Astrocyte (in vitro differentiated cells and primary cell): Measurements from ENCODE around the gene SLC13A5. TPM values are rescaled to one million over a fixed set of nuclear protein-coding genes. Genes with fewer than 3 reads are reported as not detected.
"Not testable (repeated sequence)": the region's sequence is repeated elsewhere in the genome, so short reads cannot be mapped to it uniquely, and the experiment has no call there.

Source experiments
- DNase-seq: peaks from one replicate; pipeline ENCODE4 v3.0.0-alpha.2; 2010; ENCODE audit warnings: low read depth
- FAIRE-seq: peaks from 2 replicates; lab custom pipeline; 2011; peaks lifted over from hg19 to GRCh38; lab: Jason Lieb, UNC
- H2AFZ ChIP-seq: 2 replicates; pipeline ENCODE4 v1.6.0; 2012; ENCODE audit warnings: low read depth, low read length, inconsistent platforms
- H3K27ac ChIP-seq: 2 replicates; pipeline ENCODE4 v1.5.1; 2011; ENCODE audit warnings: low read depth, low read length, inconsistent platforms
- H3K27me3 ChIP-seq: 2 replicates; pipeline ENCODE4 v1.6.0; 2011; ENCODE audit warnings: low read length, inconsistent platforms; ENCODE audit not compliant: insufficient read depth
- H3K36me3 ChIP-seq: 2 replicates; pipeline ENCODE4 v1.5.1; 2011; ENCODE audit warnings: low read length, inconsistent platforms; ENCODE audit not compliant: insufficient read depth
- H3K4me1 ChIP-seq: 2 replicates; pipeline ENCODE4 v1.5.1; 2011; ENCODE audit warnings: low read length, inconsistent platforms; ENCODE audit not compliant: insufficient read depth
- H3K4me2 ChIP-seq: 2 replicates; pipeline ENCODE4 v1.6.0; 2012; ENCODE audit warnings: low read length, inconsistent platforms
- H3K4me3 ChIP-seq: 2 replicates; pipeline ENCODE4 v1.5.1; 2011; ENCODE audit warnings: low read depth, mild to moderate bottlenecking, low read length, inconsistent platforms; ENCODE audit not compliant: insufficient read depth
- H3K79me2 ChIP-seq: 2 replicates; pipeline ENCODE4 v1.6.0; 2012; ENCODE audit warnings: mild to moderate bottlenecking, low read length, inconsistent platforms; ENCODE audit not compliant: insufficient read depth
- H3K9ac ChIP-seq: 2 replicates; pipeline ENCODE4 v1.6.0; 2012; ENCODE audit warnings: mild to moderate bottlenecking, low read length, inconsistent platforms
- H3K9me3 ChIP-seq: 2 replicates; pipeline ENCODE4 v1.5.1; 2012; ENCODE audit warnings: low read depth, mild to moderate bottlenecking, low read length, inconsistent platforms; ENCODE audit not compliant: insufficient read depth
- H4K20me1 ChIP-seq: 2 replicates; pipeline ENCODE4 v1.6.0; 2012; ENCODE audit warnings: low read length, inconsistent platforms; ENCODE audit not compliant: insufficient read depth
- H3K27ac Mint-ChIP-seq: one replicate; pipeline ENCODE4 v1.8.0; 2021; ENCODE audit warnings: mild to moderate bottlenecking, mixed read lengths; ENCODE audit not compliant: unreplicated experiment
- H3K27me3 Mint-ChIP-seq: one replicate; pipeline ENCODE4 v1.8.0; 2021; ENCODE audit warnings: low read depth, mixed read lengths; ENCODE audit not compliant: unreplicated experiment
- H3K36me3 Mint-ChIP-seq: one replicate; pipeline ENCODE4 v1.8.0; 2021; ENCODE audit warnings: low read depth, mixed read lengths; ENCODE audit not compliant: unreplicated experiment
- H3K4me1 Mint-ChIP-seq: one replicate; pipeline ENCODE4 v1.8.0; 2021; ENCODE audit warnings: low read depth, mixed read lengths; ENCODE audit not compliant: unreplicated experiment
- H3K4me3 Mint-ChIP-seq: one replicate; pipeline ENCODE4 v1.8.0; 2021; ENCODE audit warnings: mild to moderate bottlenecking, moderate library complexity, mixed read lengths; ENCODE audit not compliant: unreplicated experiment
- H3K9me3 Mint-ChIP-seq: one replicate; pipeline ENCODE4 v1.8.0; 2021; ENCODE audit warnings: mild to moderate bottlenecking, mixed read lengths; ENCODE audit not compliant: unreplicated experiment
- CTCF ChIP-seq: IDR thresholded peaks from 2 replicates; pipeline ENCODE4 v1.5.1; 2011; ENCODE audit warnings: low read depth, mild to moderate bottlenecking, inconsistent platforms, low read length, moderate library complexity; ENCODE audit not compliant: insufficient read depth
- EZH2 ChIP-seq: IDR thresholded peaks from 2 replicates; pipeline ENCODE4 v1.6.1; 2012; ENCODE audit warnings: mild to moderate bottlenecking, low read length, inconsistent platforms; ENCODE audit not compliant: insufficient read depth
- total RNA-seq: library from RNA; stranded (reverse); gene quantifications from 2 replicates; pipeline ENCODE4 v1.2.1, GENCODE V29; 2021

SLC13A5 gene
- total RNA-seq, 1 donor from 2014 or later = 6.9 TPM

- Histone ChIP-seq H3K27me3 (peaks cover 25% of the 10 kb centered on the region), H2AFZ (no peak overlapping the region), H3K9ac (no peak overlapping the region), H3K79me2 (no peaks in the 10 kb centered on the region), H4K20me1 (no peaks in the 10 kb centered on the region), H3K27ac (no peak overlapping the region), H3K4me2 (no peak overlapping the region), H3K9me3 (no peaks in the 10 kb centered on the region), H3K36me3 (no peaks in the 10 kb centered on the region), H3K4me1 (no peaks in the 10 kb centered on the region), H3K4me3 (no peak overlapping the region)
- peaks cover 44% of the 10 kb centered on the region for H3K27me3 Mint-ChIP-seq
- no peak for FAIRE-seq
- no peak for DNase-seq
- peaks cover 2% of the 10 kb centered on the region for H3K9me3 Mint-ChIP-seq
- H3K27ac Mint-ChIP-seq = peak overlapping the region; percentile 4
- no peaks in the 10 kb centered on the region for H3K36me3 Mint-ChIP-seq
- TF ChIP-seq EZH2 = no peak
- TF ChIP-seq CTCF = no peak
- H3K4me1 Mint-ChIP-seq = no peaks in the 10 kb centered on the region
- no peak overlapping the region for H3K4me3 Mint-ChIP-seq
These were observed 51.7 kb downstream of the SLC13A5 start for GRCh38 chr17:6661464-6661848.

- FAIRE-seq (no peak), DNase-seq (no peak)
- H3K36me3 ChIP-seq = no peaks in the 10 kb centered on the region
- H3K4me2 ChIP-seq = no peak overlapping the region
- TF ChIP-seq CTCF (no peak), EZH2 (no peak)
- Mint-ChIP-seq H3K36me3 (no peaks in the 10 kb centered on the region), H3K4me3 (no peak overlapping the region), H3K4me1 (no peaks in the 10 kb centered on the region), H3K27ac (no peak overlapping the region), H3K27me3 (peaks cover 47% of the 10 kb centered on the region), H3K9me3 (peaks cover 2% of the 10 kb centered on the region)
- no peak overlapping the region for H2AFZ ChIP-seq
- no peaks in the 10 kb centered on the region for H3K79me2 ChIP-seq
- H3K9me3 ChIP-seq = no peaks in the 10 kb centered on the region
- no peaks in the 10 kb centered on the region for H3K4me1 ChIP-seq
- peaks cover 25% of the 10 kb centered on the region for H3K27me3 ChIP-seq
- H4K20me1 ChIP-seq = no peaks in the 10 kb centered on the region
- H3K4me3 ChIP-seq = no peak overlapping the region
- no peak overlapping the region for H3K27ac ChIP-seq
- H3K9ac ChIP-seq = no peak overlapping the region
These were observed 52.2 kb downstream of the SLC13A5 start for GRCh38 chr17:6660805-6661463.

GRCh38 chr17:6660101-6660500, 53.1 kb downstream of the SLC13A5 start:
- Histone ChIP-seq H3K4me2 (no peak overlapping the region), H2AFZ (no peak overlapping the region), H3K36me3 (no peaks in the 10 kb centered on the region), H3K4me1 (peaks cover 5% of the 10 kb centered on the region), H3K9me3 (no peaks in the 10 kb centered on the region), H3K27ac (no peak overlapping the region), H4K20me1 (no peaks in the 10 kb centered on the region), H3K9ac (no peak overlapping the region), H3K27me3 (peaks cover 30% of the 10 kb centered on the region), H3K4me3 (no peak overlapping the region), H3K79me2 (no peaks in the 10 kb centered on the region)
- Mint-ChIP-seq H3K4me3 (no peak overlapping the region), H3K27ac (no peak overlapping the region), H3K27me3 (peaks cover 53% of the 10 kb centered on the region), H3K9me3 (peaks cover 2% of the 10 kb centered on the region), H3K36me3 (peaks cover 2% of the 10 kb centered on the region), H3K4me1 (peaks cover 2% of the 10 kb centered on the region)
- TF ChIP-seq CTCF = no peak
- no peak for TF ChIP-seq EZH2
- DNase-seq (no peak), FAIRE-seq (no peak)

GRCh38 chr17:6658411-6658810, 54.8 kb downstream of the SLC13A5 start:
- FAIRE-seq, DNase-seq: not testable (repeated sequence)
- H3K27me3 ChIP-seq = peaks cover 44% of the 10 kb centered on the region

More at GRCh38 chr17:6658411-6658810, 54.8 kb downstream of the SLC13A5 start:
- H3K9ac ChIP-seq, H3K36me3 ChIP-seq, H3K4me3 ChIP-seq, H2AFZ ChIP-seq, H3K9me3 ChIP-seq, H3K79me2 ChIP-seq, H3K27ac ChIP-seq, H3K4me2 ChIP-seq, H3K9me3 Mint-ChIP-seq, H3K36me3 Mint-ChIP-seq, H4K20me1 ChIP-seq: not testable (repeated sequence)
- peaks cover 11% of the 10 kb centered on the region for H3K4me1 Mint-ChIP-seq
- H3K27ac Mint-ChIP-seq = peak overlapping the region; percentile 27
- peak overlapping the region; percentile 28 for H3K4me3 Mint-ChIP-seq
- H3K27me3 Mint-ChIP-seq = peaks cover 59% of the 10 kb centered on the region
- H3K4me1 ChIP-seq = peaks cover 13% of the 10 kb centered on the region
